ENCODE results near the gene RCAN2.

The RCAN2 gene

GRCh38 chr6:46491628-46492547 is 639 bp upstream of the RCAN2 start:
- H4K20me1 ChIP-seq (ENCODE audit: insufficient read depth, low read length): no peaks in the 10 kb centered on the region
- H3K79me2 ChIP-seq (ENCODE audit: low read length): no peaks in the 10 kb centered on the region
- H3K9me3 ChIP-seq (replicated peaks; ENCODE audit: insufficient read depth, low read length): no peaks in the 10 kb centered on the region
- no peak for DNase-seq
- no peaks in the 10 kb centered on the region for H3K4me1 ChIP-seq (ENCODE audit: low read length)
- no peaks in the 10 kb centered on the region for H3K27me3 ChIP-seq (replicated peaks; ENCODE audit: insufficient read depth, low read length)
- no peaks in the 10 kb centered on the region for H3K36me3 ChIP-seq (replicated peaks; ENCODE audit: insufficient read depth, low read length)
- peak overlapping the region; percentile 92 for H2AFZ ChIP-seq (ENCODE audit: low read length)
- peak overlapping the region; percentile 75 for H3K4me3 ChIP-seq (ENCODE audit: low read length)
- H3F3A ChIP-seq (ENCODE audit: insufficient read depth, low read length): 0 out of 2 replicates have a peak, but pooled peaks cover 3% of the 10 kb centered on the region
- H3K9me2 ChIP-seq (replicated peaks; ENCODE audit: insufficient read depth, low read length): no peaks in the 10 kb centered on the region
- H3K9ac ChIP-seq (ENCODE audit: low read length): peak overlapping the region; percentile 23; the same call in 1 of the 2 replicates
- no peak overlapping the region for H3K27ac ChIP-seq (ENCODE audit: low read length)
- H3K4me2 ChIP-seq (ENCODE audit: low read depth, low read length): peak overlapping the region; percentile 88
- TF ChIP-seq EZH2phosphoT487 (IDR thresholded peaks at IDR 0.05; ENCODE audit: low read length): no peak
- TF ChIP-seq, protein P1, sequence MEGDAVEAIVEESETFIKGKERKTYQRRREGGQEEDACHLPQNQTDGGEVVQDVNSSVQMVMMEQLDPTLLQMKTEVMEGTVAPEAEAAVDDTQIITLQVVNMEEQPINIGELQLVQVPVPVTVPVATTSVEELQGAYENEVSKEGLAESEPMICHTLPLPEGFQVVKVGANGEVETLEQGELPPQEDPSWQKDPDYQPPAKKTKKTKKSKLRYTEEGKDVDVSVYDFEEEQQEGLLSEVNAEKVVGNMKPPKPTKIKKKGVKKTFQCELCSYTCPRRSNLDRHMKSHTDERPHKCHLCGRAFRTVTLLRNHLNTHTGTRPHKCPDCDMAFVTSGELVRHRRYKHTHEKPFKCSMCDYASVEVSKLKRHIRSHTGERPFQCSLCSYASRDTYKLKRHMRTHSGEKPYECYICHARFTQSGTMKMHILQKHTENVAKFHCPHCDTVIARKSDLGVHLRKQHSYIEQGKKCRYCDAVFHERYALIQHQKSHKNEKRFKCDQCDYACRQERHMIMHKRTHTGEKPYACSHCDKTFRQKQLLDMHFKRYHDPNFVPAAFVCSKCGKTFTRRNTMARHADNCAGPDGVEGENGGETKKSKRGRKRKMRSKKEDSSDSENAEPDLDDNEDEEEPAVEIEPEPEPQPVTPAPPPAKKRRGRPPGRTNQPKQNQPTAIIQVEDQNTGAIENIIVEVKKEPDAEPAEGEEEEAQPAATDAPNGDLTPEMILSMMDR (IDR thresholded peaks at IDR 0.05; ENCODE audit: low read length): peak; percentile 59

GRCh38 chr6:46490425-46491200 is 636 bp downstream of the RCAN2 start:
- no peaks in the 10 kb centered on the region for H3K27me3 ChIP-seq (replicated peaks; ENCODE audit: insufficient read depth, low read length)
- H3K79me2 ChIP-seq (ENCODE audit: low read length): no peaks in the 10 kb centered on the region
- H3K4me2 ChIP-seq (ENCODE audit: low read depth, low read length): peak overlapping the region; percentile 90
- no peak overlapping the region for H3K9ac ChIP-seq (ENCODE audit: low read length)
- no peaks in the 10 kb centered on the region for H3K4me1 ChIP-seq (ENCODE audit: low read length)
- H3K27ac ChIP-seq (ENCODE audit: low read length): no peak overlapping the region
- no peak for DNase-seq
- no peaks in the 10 kb centered on the region for H3K36me3 ChIP-seq (replicated peaks; ENCODE audit: insufficient read depth, low read length)
- no peaks in the 10 kb centered on the region for H3K9me3 ChIP-seq (replicated peaks; ENCODE audit: insufficient read depth, low read length)
- TF ChIP-seq EZH2phosphoT487 (IDR thresholded peaks at IDR 0.05; ENCODE audit: low read length): no peak
- TF ChIP-seq, protein P1 (IDR thresholded peaks at IDR 0.05; ENCODE audit: low read length): peak; percentile 11; the same call in 1 of the 2 replicates
- TF ChIP-seq EZH2 (optimal IDR thresholded peaks at IDR 0.05; ENCODE audit: low read depth, low read length): no peak
- no peaks in the 10 kb centered on the region for H4K20me1 ChIP-seq (ENCODE audit: insufficient read depth, low read length)
- no peaks in the 10 kb centered on the region for H3K9me2 ChIP-seq (replicated peaks; ENCODE audit: insufficient read depth, low read length)
- H2AFZ ChIP-seq (ENCODE audit: low read length): peak overlapping the region; percentile 39; the same call in 1 of the 2 replicates
- 0 out of 2 replicates have a peak, but pooled peaks cover 3% of the 10 kb centered on the region for H3F3A ChIP-seq (ENCODE audit: insufficient read depth, low read length)
- peak overlapping the region; percentile 75 for H3K4me3 ChIP-seq (ENCODE audit: low read length)

DNA sequence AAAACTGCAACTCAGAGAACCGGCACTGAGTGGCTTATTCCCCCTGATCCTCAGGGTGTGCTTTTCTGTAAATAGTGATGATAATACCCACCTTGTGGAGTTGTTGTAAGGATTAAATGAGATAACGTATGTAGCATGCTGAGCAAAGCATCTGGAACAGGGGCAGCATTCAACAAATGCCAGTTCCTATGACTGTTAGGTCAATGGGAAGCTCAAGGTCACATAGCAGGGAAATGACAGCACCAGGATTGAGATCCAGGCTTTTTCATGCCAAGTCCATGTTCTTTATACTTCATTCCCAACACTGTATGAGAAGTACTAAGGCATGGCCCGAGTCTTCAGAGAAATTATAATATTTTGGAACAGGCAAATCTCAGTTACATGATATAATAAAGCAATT is 5.1 kb downstream of the RCAN2 start:
- H2AFZ ChIP-seq (ENCODE audit: low read length): no peak overlapping the region
- no peaks in the 10 kb centered on the region for H3F3A ChIP-seq (ENCODE audit: insufficient read depth, low read length)
- no peaks in the 10 kb centered on the region for H3K9me3 ChIP-seq (replicated peaks; ENCODE audit: insufficient read depth, low read length)
- H3K79me2 ChIP-seq (ENCODE audit: low read length): no peaks in the 10 kb centered on the region
- H3K4me1 ChIP-seq (ENCODE audit: low read length): no peaks in the 10 kb centered on the region
- no peak overlapping the region for H3K27ac ChIP-seq (ENCODE audit: low read length)
- no peaks in the 10 kb centered on the region for H3K27me3 ChIP-seq (replicated peaks; ENCODE audit: insufficient read depth, low read length)
- DNase-seq: no peak
- TF ChIP-seq, protein P1 (IDR thresholded peaks at IDR 0.05; ENCODE audit: low read length): no peak
- TF ChIP-seq EZH2 (optimal IDR thresholded peaks at IDR 0.05; ENCODE audit: low read depth, low read length): no peak
- TF ChIP-seq EZH2phosphoT487 (IDR thresholded peaks at IDR 0.05; ENCODE audit: low read length): no peak
- no peaks in the 10 kb centered on the region for H4K20me1 ChIP-seq (ENCODE audit: insufficient read depth, low read length)
- no peak overlapping the region for H3K9ac ChIP-seq (ENCODE audit: low read length)
- H3K36me3 ChIP-seq (replicated peaks; ENCODE audit: insufficient read depth, low read length): no peaks in the 10 kb centered on the region
- H3K4me2 ChIP-seq (ENCODE audit: low read depth, low read length): no peak overlapping the region
- no peak overlapping the region for H3K4me3 ChIP-seq (ENCODE audit: low read length)
- no peaks in the 10 kb centered on the region for H3K9me2 ChIP-seq (replicated peaks; ENCODE audit: insufficient read depth, low read length)
